HEK293 (cell line): ENCODE measurements around the gene WNT5B.

ENCODE experiments used
- CTCF ChIA-PET: fragments of 350-600 bp; formaldehyde crosslinking; extraction: SDS; loops from one replicate; lab custom pipeline; 2021; ENCODE audit warnings: antibody characterized with exemption; lab: Yijun Ruan, JAX
- POLR2A ChIA-PET: fragments of 300-600 bp; formaldehyde crosslinking; extraction: SDS; loops from one replicate; lab custom pipeline; 2020; ENCODE audit warnings: antibody characterized with exemption, inconsistent platforms; lab: Yijun Ruan, JAX
- H3K27ac ChIP-seq: fragments of 200-500 bp; sonication (Bioruptor generic); 2 replicates; pipeline ENCODE4 v1.5.1; 2014; ENCODE audit warnings: low read depth, low read length, control low read depth, inconsistent platforms; ENCODE audit errors: extremely low read depth
- H3K36me3 ChIP-seq, 2 experiments: fragments of 200-500 bp in 1 of 2; sonication (Bioruptor generic) in 1 of 2; 1 replicate in 1 of 2; 2 replicates in 1 of 2; pipeline ENCODE4 v1.5.1; 2014 to 2017; ENCODE audit warnings: inconsistent platforms in 2 of 2, low read length in 2 of 2; ENCODE audit not compliant: control insufficient read depth in 2 of 2, insufficient read depth in 1 of 2
- H3K4me1 ChIP-seq: fragments of 200-500 bp; sonication (Bioruptor generic); 2 replicates; pipeline ENCODE4 v1.5.1; 2014; ENCODE audit warnings: mild to moderate bottlenecking, low read length, inconsistent platforms; ENCODE audit not compliant: control insufficient read depth, insufficient read depth
- H3K4me3 ChIP-seq: 2 replicates; pipeline ENCODE4 v1.5.1; 2011; ENCODE audit warnings: low read depth, mild to moderate bottlenecking, control low read depth, low read length, moderate library complexity
- H3K9me3 ChIP-seq: fragments of 200-500 bp; sonication (Bioruptor generic); 2 replicates; pipeline ENCODE4 v1.5.1; 2014; ENCODE audit warnings: low read depth, low read length, inconsistent platforms; ENCODE audit not compliant: control insufficient read depth, insufficient read depth
- EGR2 ChIP-seq: fragments of 450-650 bp; formaldehyde crosslinking; IDR thresholded peaks from 2 replicates; pipeline ENCODE4 v1.5.1; 2016; ENCODE audit warnings: low read depth, missing biosample characterization, missing genetic modification characterization
- GLI2 ChIP-seq: fragments of 450-650 bp; formaldehyde crosslinking; IDR thresholded peaks from 2 replicates; pipeline ENCODE4; 2017; ENCODE audit warnings: missing biosample characterization, missing genetic modification characterization, low read depth, borderline replicate concordance
- KLF1 ChIP-seq: fragments of 450-650 bp; formaldehyde crosslinking; IDR thresholded peaks from 2 replicates; pipeline ENCODE4 v1.5.1; 2016; ENCODE audit warnings: missing biosample characterization, missing genetic modification characterization
- KLF7 ChIP-seq: fragments of 450-650 bp; formaldehyde crosslinking; IDR thresholded peaks from 2 replicates; pipeline ENCODE4 v1.5.1; 2016; ENCODE audit warnings: missing biosample characterization, missing genetic modification characterization, borderline replicate concordance
- OSR2 ChIP-seq: fragments of 450-650 bp; formaldehyde crosslinking; IDR thresholded peaks from 2 replicates; pipeline ENCODE4 v1.5.1; 2016; ENCODE audit warnings: missing biosample characterization, missing genetic modification characterization
- PRDM10 ChIP-seq: fragments of 450-650 bp; formaldehyde crosslinking; IDR thresholded peaks from 2 replicates; pipeline ENCODE4 v1.5.1; 2016; ENCODE audit warnings: missing biosample characterization, missing genetic modification characterization
- SCRT2 ChIP-seq: fragments of 450-650 bp; formaldehyde crosslinking; IDR thresholded peaks from 2 replicates; pipeline ENCODE4 v1.5.1; 2016; ENCODE audit warnings: missing biosample characterization, missing genetic modification characterization
- ZFP37 ChIP-seq: fragments of 450-650 bp; formaldehyde crosslinking; IDR thresholded peaks from 2 replicates; pipeline ENCODE4 v1.5.1; 2016; ENCODE audit warnings: missing biosample characterization, missing genetic modification characterization
- ZIC2 ChIP-seq: fragments of 450-650 bp; formaldehyde crosslinking; IDR thresholded peaks from 2 replicates; pipeline ENCODE4 v1.5.1; 2016; ENCODE audit warnings: missing biosample characterization, missing genetic modification characterization
- ZNF248 ChIP-seq: fragments of 450-650 bp; formaldehyde crosslinking; IDR thresholded peaks from 2 replicates; pipeline ENCODE4 v1.5.1; 2017; ENCODE audit warnings: missing biosample characterization, missing genetic modification characterization
- ZNF311 ChIP-seq: fragments of 450-650 bp; formaldehyde crosslinking; IDR thresholded peaks from 2 replicates; pipeline ENCODE4 v1.5.1; 2017; ENCODE audit warnings: missing biosample characterization, missing genetic modification characterization, borderline replicate concordance
- ZNF558 ChIP-seq: fragments of 450-650 bp; formaldehyde crosslinking; IDR thresholded peaks from 2 replicates; pipeline ENCODE4 v1.5.1; 2016; ENCODE audit warnings: missing biosample characterization, missing genetic modification characterization
- TF ChIP-seq, protein P1 (sequence below): fragments of 450-650 bp; formaldehyde crosslinking; IDR thresholded peaks from 2 replicates; pipeline ENCODE4 v1.5.1; 2016; ENCODE audit warnings: missing biosample characterization, missing genetic modification characterization, borderline replicate concordance
- TF ChIP-seq, protein P2 (sequence below): fragments of 450-650 bp; formaldehyde crosslinking; IDR thresholded peaks from 2 replicates; pipeline ENCODE4 v1.5.1; 2016; ENCODE audit warnings: missing biosample characterization, missing genetic modification characterization, borderline replicate concordance

Gene WNT5B

GRCh38 chr12:1668833-1669543, 40.0 kb downstream of the WNT5B start:
- no peak for TF ChIP-seq EGR2
- no peak for TF ChIP-seq ZNF311 (tag by site-specific recombination)
- TF ChIP-seq, protein P1, sequence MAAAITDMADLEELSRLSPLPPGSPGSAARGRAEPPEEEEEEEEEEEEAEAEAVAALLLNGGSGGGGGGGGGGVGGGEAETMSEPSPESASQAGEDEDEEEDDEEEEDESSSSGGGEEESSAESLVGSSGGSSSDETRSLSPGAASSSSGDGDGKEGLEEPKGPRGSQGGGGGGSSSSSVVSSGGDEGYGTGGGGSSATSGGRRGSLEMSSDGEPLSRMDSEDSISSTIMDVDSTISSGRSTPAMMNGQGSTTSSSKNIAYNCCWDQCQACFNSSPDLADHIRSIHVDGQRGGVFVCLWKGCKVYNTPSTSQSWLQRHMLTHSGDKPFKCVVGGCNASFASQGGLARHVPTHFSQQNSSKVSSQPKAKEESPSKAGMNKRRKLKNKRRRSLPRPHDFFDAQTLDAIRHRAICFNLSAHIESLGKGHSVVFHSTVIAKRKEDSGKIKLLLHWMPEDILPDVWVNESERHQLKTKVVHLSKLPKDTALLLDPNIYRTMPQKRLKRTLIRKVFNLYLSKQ (tag by site-specific recombination), result no peak
- TF ChIP-seq ZFP37 (tag by site-specific recombination), result no peak
- H3K27ac ChIP-seq, result no peak overlapping the region
- no peaks in the 10 kb centered on the region for H3K36me3 ChIP-seq
- ChIA-PET POLR2A (no interaction called here), CTCF (interaction anchor here (2.2 kb wide), 1 partner anchor 122 kb away, joined by 8 read pairs; no protein-coding TSS in a partner anchor)
- peaks cover 9% of the 10 kb centered on the region; the same call in 1 of the 2 replicates for H3K4me1 ChIP-seq
- no peaks in the 10 kb centered on the region for H3K9me3 ChIP-seq
- H3K4me3 ChIP-seq, result no peak overlapping the region

GRCh38 chr12:1670358-1671268, 41.6 kb downstream of the WNT5B start:
- H3K9me3 ChIP-seq, result no peaks in the 10 kb centered on the region
- TF ChIP-seq OSR2 (tag by site-specific recombination) (peak; percentile 66), GLI2 (tag by site-specific recombination) (no peak), ZIC2 (tag by site-specific recombination) (peak; percentile 54), PRDM10 (tag by site-specific recombination) (peak; percentile 82), KLF1 (peak; percentile 56; the same call in 1 of the 2 replicates), SCRT2 (tag by site-specific recombination) (peak; percentile 53), KLF7 (tag by site-specific recombination) (peak; percentile 51; the same call in 1 of the 2 replicates), ZNF248 (tag by site-specific recombination) (no peak)
- no peak overlapping the region for H3K4me3 ChIP-seq
- peaks cover 9% of the 10 kb centered on the region; the same call in 1 of the 2 replicates for H3K4me1 ChIP-seq
- no peak overlapping the region for H3K27ac ChIP-seq
- POLR2A ChIA-PET, result interaction anchor here (0.7 kb wide), 1 partner anchor 14 kb away, joined by 3 read pairs; no protein-coding TSS in a partner anchor
- CTCF ChIA-PET, result interaction anchor here (0.5 to 2.2 kb wide), 13 partner anchors 13 to 1282 kb away, joined by 3 to 8 read pairs (median 3); no protein-coding TSS in a partner anchor
- H3K36me3 ChIP-seq, result no peaks in the 10 kb centered on the region

- Histone ChIP-seq H3K9me3 (no peaks in the 10 kb centered on the region), H3K4me1 (no peaks in the 10 kb centered on the region), H3K4me3 (no peak overlapping the region), H3K36me3 (no peaks in the 10 kb centered on the region), H3K27ac (no peak overlapping the region)
- ChIA-PET CTCF (interaction anchor here (0.5 to 1.3 kb wide), 4 partner anchors 9 to 685 kb away, joined by 3 to 10 read pairs (median 4); no protein-coding TSS in a partner anchor), POLR2A (no interaction called here)
- TF ChIP-seq, protein P2, sequence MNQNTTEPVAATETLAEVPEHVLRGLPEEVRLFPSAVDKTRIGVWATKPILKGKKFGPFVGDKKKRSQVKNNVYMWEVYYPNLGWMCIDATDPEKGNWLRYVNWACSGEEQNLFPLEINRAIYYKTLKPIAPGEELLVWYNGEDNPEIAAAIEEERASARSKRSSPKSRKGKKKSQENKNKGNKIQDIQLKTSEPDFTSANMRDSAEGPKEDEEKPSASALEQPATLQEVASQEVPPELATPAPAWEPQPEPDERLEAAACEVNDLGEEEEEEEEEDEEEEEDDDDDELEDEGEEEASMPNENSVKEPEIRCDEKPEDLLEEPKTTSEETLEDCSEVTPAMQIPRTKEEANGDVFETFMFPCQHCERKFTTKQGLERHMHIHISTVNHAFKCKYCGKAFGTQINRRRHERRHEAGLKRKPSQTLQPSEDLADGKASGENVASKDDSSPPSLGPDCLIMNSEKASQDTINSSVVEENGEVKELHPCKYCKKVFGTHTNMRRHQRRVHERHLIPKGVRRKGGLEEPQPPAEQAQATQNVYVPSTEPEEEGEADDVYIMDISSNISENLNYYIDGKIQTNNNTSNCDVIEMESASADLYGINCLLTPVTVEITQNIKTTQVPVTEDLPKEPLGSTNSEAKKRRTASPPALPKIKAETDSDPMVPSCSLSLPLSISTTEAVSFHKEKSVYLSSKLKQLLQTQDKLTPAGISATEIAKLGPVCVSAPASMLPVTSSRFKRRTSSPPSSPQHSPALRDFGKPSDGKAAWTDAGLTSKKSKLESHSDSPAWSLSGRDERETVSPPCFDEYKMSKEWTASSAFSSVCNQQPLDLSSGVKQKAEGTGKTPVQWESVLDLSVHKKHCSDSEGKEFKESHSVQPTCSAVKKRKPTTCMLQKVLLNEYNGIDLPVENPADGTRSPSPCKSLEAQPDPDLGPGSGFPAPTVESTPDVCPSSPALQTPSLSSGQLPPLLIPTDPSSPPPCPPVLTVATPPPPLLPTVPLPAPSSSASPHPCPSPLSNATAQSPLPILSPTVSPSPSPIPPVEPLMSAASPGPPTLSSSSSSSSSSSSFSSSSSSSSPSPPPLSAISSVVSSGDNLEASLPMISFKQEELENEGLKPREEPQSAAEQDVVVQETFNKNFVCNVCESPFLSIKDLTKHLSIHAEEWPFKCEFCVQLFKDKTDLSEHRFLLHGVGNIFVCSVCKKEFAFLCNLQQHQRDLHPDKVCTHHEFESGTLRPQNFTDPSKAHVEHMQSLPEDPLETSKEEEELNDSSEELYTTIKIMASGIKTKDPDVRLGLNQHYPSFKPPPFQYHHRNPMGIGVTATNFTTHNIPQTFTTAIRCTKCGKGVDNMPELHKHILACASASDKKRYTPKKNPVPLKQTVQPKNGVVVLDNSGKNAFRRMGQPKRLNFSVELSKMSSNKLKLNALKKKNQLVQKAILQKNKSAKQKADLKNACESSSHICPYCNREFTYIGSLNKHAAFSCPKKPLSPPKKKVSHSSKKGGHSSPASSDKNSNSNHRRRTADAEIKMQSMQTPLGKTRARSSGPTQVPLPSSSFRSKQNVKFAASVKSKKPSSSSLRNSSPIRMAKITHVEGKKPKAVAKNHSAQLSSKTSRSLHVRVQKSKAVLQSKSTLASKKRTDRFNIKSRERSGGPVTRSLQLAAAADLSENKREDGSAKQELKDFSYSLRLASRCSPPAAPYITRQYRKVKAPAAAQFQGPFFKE, result no peak
- peak; percentile 99 for TF ChIP-seq ZNF558 (tag by site-specific recombination)
Measured at GRCh38 chr12:1676043-1676442, 47.0 kb downstream of the WNT5B start.
